WTC11 (cell line): Measurements from ENCODE around the gene SLC9B1. TPM values are rescaled to one million over a fixed set of nuclear protein-coding genes. Genes with fewer than 3 reads are reported as not detected.

ENCODE experiments used
- ATAC-seq: fragments of 200-7000 bp; cut with Tn5 transposase; 2 replicates; pipeline ENCODE4 v1.10.0; 2021; ENCODE audit warnings: mild to moderate bottlenecking, moderate library complexity
- Bru-seq: library from RNA; stranded (reverse); fragments of 400-500 nt; gene quantifications from one replicate; lab custom pipeline; 2021; lab: Mats Ljungman, UMichigan
- CTCF ChIA-PET: fragments of 300-600 bp; sonication (Branson Sonifier 250); formaldehyde crosslinking; loops from one replicate; lab custom pipeline; 2021; ENCODE audit warnings: antibody characterized with exemption; lab: Charles Lee
- POLR2A ChIA-PET: fragments of 350-600 bp; sonication (Branson Sonifier 250); formaldehyde crosslinking; loops from one replicate; lab custom pipeline; 2021; ENCODE audit warnings: antibody characterized with exemption; lab: Charles Lee
- DNase-seq: peaks from one replicate; pipeline ENCODE4 v3.0.0; 2021; ENCODE audit warnings: low spot score
- H3K27ac Mint-ChIP-seq: 2 replicates; pipeline ENCODE4 v1.8.0; 2021; ENCODE audit warnings: mixed read lengths
- H3K27me3 Mint-ChIP-seq: 2 replicates; pipeline ENCODE4 v1.8.0; 2021; ENCODE audit warnings: low read depth, mild to moderate bottlenecking, moderate library complexity, mixed read lengths
- H3K36me3 Mint-ChIP-seq: 2 replicates; pipeline ENCODE4 v1.8.0; 2021; ENCODE audit warnings: mixed read lengths
- H3K4me1 Mint-ChIP-seq: 2 replicates; pipeline ENCODE4 v1.8.0; 2022; ENCODE audit warnings: mixed read lengths
- H3K4me3 Mint-ChIP-seq: 2 replicates; pipeline ENCODE4 v1.8.0; 2021; ENCODE audit warnings: mild to moderate bottlenecking, moderate library complexity, mixed read lengths
- H3K9me3 Mint-ChIP-seq: 2 replicates; pipeline ENCODE4 v1.8.0; 2021; ENCODE audit warnings: mixed read lengths
- CREB1 ChIP-seq: sonication (generic); formaldehyde crosslinking; IDR thresholded peaks from 2 replicates; pipeline ENCODE4 v1.8.0; 2023; ENCODE audit warnings: mild to moderate bottlenecking, missing genetic modification reagents
- ELF4 ChIP-seq: sonication (generic); formaldehyde crosslinking; IDR thresholded peaks from 2 replicates; pipeline ENCODE4 v1.8.1; 2022; ENCODE audit warnings: low read depth, mild to moderate bottlenecking, moderate library complexity, missing genetic modification reagents
- ETV6 ChIP-seq: sonication (generic); formaldehyde crosslinking; IDR thresholded peaks from 2 replicates; pipeline ENCODE4 v1.8.1; 2022; ENCODE audit warnings: mild to moderate bottlenecking, missing genetic modification reagents
- GRHL2 ChIP-seq: fragments of 250-450 bp; sonication (Bioruptor Pico); IDR thresholded peaks from 2 replicates; pipeline ENCODE4 v1.8.0; 2022; ENCODE audit warnings: mild to moderate bottlenecking, moderate library complexity; ENCODE audit not compliant: insufficient replicate concordance, severe bottlenecking
- HMGA2 ChIP-seq: fragments of 250-450 bp; sonication (Bioruptor Pico); IDR thresholded peaks from 2 replicates; pipeline ENCODE4 v1.4.0; 2021; ENCODE audit warnings: mild to moderate bottlenecking, moderate library complexity
- JAZF1 ChIP-seq: fragments of 250-450 bp; sonication (Bioruptor Pico); IDR thresholded peaks from 2 replicates; pipeline ENCODE4 v1.9.0; 2021; ENCODE audit warnings: moderate library complexity, mild to moderate bottlenecking, inconsistent platforms
- MYBL2 ChIP-seq: sonication (generic); formaldehyde crosslinking; IDR thresholded peaks from 2 replicates; pipeline ENCODE4 v1.8.1; 2023; ENCODE audit warnings: mild to moderate bottlenecking, moderate library complexity, missing genetic modification reagents
- NFATC4 ChIP-seq: fragments of 250-450 bp; sonication (Bioruptor Pico); IDR thresholded peaks from 2 replicates; pipeline ENCODE4 v1.9.0; 2021; ENCODE audit warnings: mild to moderate bottlenecking
- NR3C1 ChIP-seq: sonication (generic); formaldehyde crosslinking; conservative IDR thresholded peaks from 2 replicates; pipeline ENCODE4 v1.8.1; 2023; ENCODE audit warnings: low read depth, mild to moderate bottlenecking, missing genetic modification reagents
- RORB ChIP-seq: fragments of 250-450 bp; sonication (Bioruptor Pico); IDR thresholded peaks from 2 replicates; pipeline ENCODE4 v1.9.0; 2021; ENCODE audit warnings: mild to moderate bottlenecking
- SP1 ChIP-seq: sonication (generic); formaldehyde crosslinking; conservative IDR thresholded peaks from 2 replicates; pipeline ENCODE4 v1.8.1; 2022; ENCODE audit warnings: missing genetic modification reagents
- ZNF121 ChIP-seq: sonication (generic); formaldehyde crosslinking; IDR thresholded peaks from 2 replicates; pipeline ENCODE4 v1.8.0; 2023; ENCODE audit warnings: missing genetic modification reagents
- ZNF219 ChIP-seq: sonication (generic); formaldehyde crosslinking; IDR thresholded peaks from 2 replicates; pipeline ENCODE4 v1.8.0; 2023; ENCODE audit warnings: missing genetic modification reagents, mild to moderate bottlenecking, borderline replicate concordance
- long read RNA-seq, 3 experiments: library from RNA in 1 of 3; library from capped mRNA in 1 of 3; library from polyadenylated mRNA in 1 of 3; unstranded in 2 of 3; stranded (forward) in 1 of 3; transcript quantifications; one replicate each; pipeline ENCODE4 v2.0.0, GENCODE V29; 2021
- total RNA-seq: library from RNA; stranded (reverse); gene quantifications from 3 replicates; pipeline ENCODE4 v1.2.3, GENCODE V29; 2021
- TF ChIP-seq, protein P1 (sequence below): sonication (generic); formaldehyde crosslinking; IDR thresholded peaks from 2 replicates; pipeline ENCODE4 v1.8.1; 2023; ENCODE audit warnings: mild to moderate bottlenecking, missing genetic modification reagents, moderate library complexity
- TF ChIP-seq, protein P2 (sequence below): sonication (generic); formaldehyde crosslinking; conservative IDR thresholded peaks from 2 replicates; pipeline ENCODE4 v1.8.1; 2022; ENCODE audit warnings: mild to moderate bottlenecking, missing genetic modification reagents
- TF ChIP-seq, protein P3 (sequence below): fragments of 250-450 bp; sonication (Bioruptor Pico); IDR thresholded peaks from 2 replicates; pipeline ENCODE4 v2.1.2; 2022; ENCODE audit warnings: mild to moderate bottlenecking, moderate library complexity
- TF ChIP-seq, protein P4 (sequence below): sonication (generic); formaldehyde crosslinking; IDR thresholded peaks from 2 replicates; pipeline ENCODE4 v1.8.1; 2023; ENCODE audit warnings: mild to moderate bottlenecking, missing genetic modification reagents
- TF ChIP-seq, protein P5 (sequence below): fragments of 250-450 bp; sonication (Bioruptor Pico); IDR thresholded peaks from 2 replicates; pipeline ENCODE4 v1.9.0; 2021; ENCODE audit warnings: mild to moderate bottlenecking
- TF ChIP-seq, protein P6 (sequence below): sonication (generic); formaldehyde crosslinking; IDR thresholded peaks from 2 replicates; pipeline ENCODE4 v1.8.0; 2022; ENCODE audit warnings: missing genetic modification reagents
- TF ChIP-seq, protein P7 (sequence below): fragments of 250-450 bp; sonication (Bioruptor Pico); IDR thresholded peaks from 2 replicates; pipeline ENCODE4 v1.9.0; 2021; ENCODE audit warnings: mild to moderate bottlenecking

SLC9B1 gene, protein sequence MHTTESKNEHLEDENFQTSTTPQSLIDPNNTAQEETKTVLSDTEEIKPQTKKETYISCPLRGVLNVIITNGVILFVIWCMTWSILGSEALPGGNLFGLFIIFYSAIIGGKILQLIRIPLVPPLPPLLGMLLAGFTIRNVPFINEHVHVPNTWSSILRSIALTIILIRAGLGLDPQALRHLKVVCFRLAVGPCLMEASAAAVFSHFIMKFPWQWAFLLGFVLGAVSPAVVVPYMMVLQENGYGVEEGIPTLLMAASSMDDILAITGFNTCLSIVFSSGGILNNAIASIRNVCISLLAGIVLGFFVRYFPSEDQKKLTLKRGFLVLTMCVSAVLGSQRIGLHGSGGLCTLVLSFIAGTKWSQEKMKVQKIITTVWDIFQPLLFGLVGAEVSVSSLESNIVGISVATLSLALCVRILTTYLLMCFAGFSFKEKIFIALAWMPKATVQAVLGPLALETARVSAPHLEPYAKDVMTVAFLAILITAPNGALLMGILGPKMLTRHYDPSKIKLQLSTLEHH
- total RNA-seq = 0.34 to 1.4 TPM (median 0.59 TPM) in 3 replicates
- percentile 34 among the genes with signal in this experiment for Bru-seq, nascent RNA
- long read RNA-seq, experiment 1, partial matches to known transcripts = 1 of 3 reads
- long read RNA-seq, experiment 1, other reads (novel, unspliced or antisense) = 2 of 3 reads
- long read RNA-seq, experiment 2, partial matches to known transcripts = 0 of 1 reads
- long read RNA-seq, experiment 2, other reads (novel, unspliced or antisense) = 1 of 1 reads
- long read RNA-seq, experiment 3, partial matches to known transcripts = 0 of 1 reads
- long read RNA-seq, experiment 3, other reads (novel, unspliced or antisense) = 1 of 1 reads

DNA sequence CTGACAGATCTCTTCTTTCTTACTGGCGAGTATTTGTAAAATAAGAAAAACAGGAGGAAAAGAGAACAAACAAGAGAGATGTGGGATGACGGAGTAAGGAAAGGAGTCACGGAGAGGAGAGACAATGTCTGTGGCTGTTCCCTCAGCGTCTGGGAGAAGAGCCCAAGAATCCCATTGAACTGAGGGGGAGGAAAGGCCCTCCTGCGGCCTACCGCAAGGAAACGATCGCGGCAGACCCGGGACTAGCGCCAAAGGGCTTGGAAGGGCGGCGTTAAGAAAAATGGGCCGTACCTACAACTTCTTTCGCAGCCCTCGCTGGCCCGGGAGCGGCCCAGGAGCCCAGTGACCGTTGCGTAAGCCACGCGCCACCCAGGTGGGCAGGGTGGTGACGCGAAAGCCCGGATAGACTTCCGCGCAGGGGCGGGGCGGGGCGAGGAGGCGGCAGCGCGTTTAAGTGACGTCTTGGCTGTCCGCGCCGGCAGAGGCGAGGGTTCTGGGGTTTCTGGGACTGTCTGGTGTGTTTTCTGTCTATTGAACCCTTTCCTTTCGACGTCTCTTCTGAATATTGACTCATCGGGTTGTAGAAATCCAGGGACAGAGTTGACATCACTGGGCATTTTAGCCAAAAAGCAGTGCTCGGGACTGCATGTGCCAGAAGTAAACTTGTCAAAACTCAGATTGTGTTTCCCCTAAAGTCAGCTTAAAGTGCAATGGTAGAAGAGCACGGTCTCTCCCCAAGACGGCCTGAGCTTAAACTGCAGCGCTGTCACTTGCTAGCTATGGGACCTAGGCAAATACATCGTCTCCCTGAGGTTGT is at the start of gene SLC9B1:
SLC9B1 (minus strand) TSS at position 398 of the 817 bp plus-strand sequence. CDS start 27,994 bp downstream, outside the sequence.
- CTCF ChIA-PET = interaction anchor here (0.9 to 1.0 kb wide), 3 partner anchors 13 to 57 kb away, joined by 3 to 8 read pairs (median 3); partner anchors contain the start of gene SLC9B2
- no peak for TF ChIP-seq JAZF1 (CRISPR knock-in tag)
- TF ChIP-seq NFATC4 (CRISPR knock-in tag) = no peak
- peak; percentile 27; the same call in 1 of the 2 replicates for TF ChIP-seq ELF4
- no peak for TF ChIP-seq ZNF219
- no peak for TF ChIP-seq GRHL2 (CRISPR knock-in tag)
- TF ChIP-seq, protein P1, sequence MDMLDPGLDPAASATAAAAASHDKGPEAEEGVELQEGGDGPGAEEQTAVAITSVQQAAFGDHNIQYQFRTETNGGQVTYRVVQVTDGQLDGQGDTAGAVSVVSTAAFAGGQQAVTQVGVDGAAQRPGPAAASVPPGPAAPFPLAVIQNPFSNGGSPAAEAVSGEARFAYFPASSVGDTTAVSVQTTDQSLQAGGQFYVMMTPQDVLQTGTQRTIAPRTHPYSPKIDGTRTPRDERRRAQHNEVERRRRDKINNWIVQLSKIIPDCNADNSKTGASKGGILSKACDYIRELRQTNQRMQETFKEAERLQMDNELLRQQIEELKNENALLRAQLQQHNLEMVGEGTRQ (CRISPR knock-in tag) = no peak
- TF ChIP-seq, protein P2, sequence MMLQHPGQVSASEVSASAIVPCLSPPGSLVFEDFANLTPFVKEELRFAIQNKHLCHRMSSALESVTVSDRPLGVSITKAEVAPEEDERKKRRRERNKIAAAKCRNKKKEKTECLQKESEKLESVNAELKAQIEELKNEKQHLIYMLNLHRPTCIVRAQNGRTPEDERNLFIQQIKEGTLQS (CRISPR knock-in tag) = peak; percentile 56; the same call in 1 of the 2 replicates
- TF ChIP-seq, protein P3, sequence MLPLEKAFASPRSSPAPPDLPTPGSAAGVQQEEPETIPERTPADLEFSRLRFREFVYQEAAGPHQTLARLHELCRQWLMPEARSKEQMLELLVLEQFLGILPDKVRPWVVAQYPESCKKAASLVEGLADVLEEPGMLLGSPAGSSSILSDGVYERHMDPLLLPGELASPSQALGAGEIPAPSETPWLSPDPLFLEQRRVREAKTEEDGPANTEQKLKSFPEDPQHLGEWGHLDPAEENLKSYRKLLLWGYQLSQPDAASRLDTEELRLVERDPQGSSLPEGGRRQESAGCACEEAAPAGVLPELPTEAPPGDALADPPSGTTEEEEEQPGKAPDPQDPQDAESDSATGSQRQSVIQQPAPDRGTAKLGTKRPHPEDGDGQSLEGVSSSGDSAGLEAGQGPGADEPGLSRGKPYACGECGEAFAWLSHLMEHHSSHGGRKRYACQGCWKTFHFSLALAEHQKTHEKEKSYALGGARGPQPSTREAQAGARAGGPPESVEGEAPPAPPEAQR = no peak
- peak; percentile 90 for TF ChIP-seq MYBL2 (CRISPR knock-in tag)
- TF ChIP-seq, protein P4, sequence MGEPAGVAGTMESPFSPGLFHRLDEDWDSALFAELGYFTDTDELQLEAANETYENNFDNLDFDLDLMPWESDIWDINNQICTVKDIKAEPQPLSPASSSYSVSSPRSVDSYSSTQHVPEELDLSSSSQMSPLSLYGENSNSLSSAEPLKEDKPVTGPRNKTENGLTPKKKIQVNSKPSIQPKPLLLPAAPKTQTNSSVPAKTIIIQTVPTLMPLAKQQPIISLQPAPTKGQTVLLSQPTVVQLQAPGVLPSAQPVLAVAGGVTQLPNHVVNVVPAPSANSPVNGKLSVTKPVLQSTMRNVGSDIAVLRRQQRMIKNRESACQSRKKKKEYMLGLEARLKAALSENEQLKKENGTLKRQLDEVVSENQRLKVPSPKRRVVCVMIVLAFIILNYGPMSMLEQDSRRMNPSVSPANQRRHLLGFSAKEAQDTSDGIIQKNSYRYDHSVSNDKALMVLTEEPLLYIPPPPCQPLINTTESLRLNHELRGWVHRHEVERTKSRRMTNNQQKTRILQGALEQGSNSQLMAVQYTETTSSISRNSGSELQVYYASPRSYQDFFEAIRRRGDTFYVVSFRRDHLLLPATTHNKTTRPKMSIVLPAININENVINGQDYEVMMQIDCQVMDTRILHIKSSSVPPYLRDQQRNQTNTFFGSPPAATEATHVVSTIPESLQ (CRISPR knock-in tag) = no peak
- TF ChIP-seq CREB1 = peak; percentile 91
- TF ChIP-seq, protein P5, sequence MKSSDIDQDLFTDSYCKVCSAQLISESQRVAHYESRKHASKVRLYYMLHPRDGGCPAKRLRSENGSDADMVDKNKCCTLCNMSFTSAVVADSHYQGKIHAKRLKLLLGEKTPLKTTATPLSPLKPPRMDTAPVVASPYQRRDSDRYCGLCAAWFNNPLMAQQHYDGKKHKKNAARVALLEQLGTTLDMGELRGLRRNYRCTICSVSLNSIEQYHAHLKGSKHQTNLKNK (CRISPR knock-in tag) = no peak
- TF ChIP-seq, protein P6, sequence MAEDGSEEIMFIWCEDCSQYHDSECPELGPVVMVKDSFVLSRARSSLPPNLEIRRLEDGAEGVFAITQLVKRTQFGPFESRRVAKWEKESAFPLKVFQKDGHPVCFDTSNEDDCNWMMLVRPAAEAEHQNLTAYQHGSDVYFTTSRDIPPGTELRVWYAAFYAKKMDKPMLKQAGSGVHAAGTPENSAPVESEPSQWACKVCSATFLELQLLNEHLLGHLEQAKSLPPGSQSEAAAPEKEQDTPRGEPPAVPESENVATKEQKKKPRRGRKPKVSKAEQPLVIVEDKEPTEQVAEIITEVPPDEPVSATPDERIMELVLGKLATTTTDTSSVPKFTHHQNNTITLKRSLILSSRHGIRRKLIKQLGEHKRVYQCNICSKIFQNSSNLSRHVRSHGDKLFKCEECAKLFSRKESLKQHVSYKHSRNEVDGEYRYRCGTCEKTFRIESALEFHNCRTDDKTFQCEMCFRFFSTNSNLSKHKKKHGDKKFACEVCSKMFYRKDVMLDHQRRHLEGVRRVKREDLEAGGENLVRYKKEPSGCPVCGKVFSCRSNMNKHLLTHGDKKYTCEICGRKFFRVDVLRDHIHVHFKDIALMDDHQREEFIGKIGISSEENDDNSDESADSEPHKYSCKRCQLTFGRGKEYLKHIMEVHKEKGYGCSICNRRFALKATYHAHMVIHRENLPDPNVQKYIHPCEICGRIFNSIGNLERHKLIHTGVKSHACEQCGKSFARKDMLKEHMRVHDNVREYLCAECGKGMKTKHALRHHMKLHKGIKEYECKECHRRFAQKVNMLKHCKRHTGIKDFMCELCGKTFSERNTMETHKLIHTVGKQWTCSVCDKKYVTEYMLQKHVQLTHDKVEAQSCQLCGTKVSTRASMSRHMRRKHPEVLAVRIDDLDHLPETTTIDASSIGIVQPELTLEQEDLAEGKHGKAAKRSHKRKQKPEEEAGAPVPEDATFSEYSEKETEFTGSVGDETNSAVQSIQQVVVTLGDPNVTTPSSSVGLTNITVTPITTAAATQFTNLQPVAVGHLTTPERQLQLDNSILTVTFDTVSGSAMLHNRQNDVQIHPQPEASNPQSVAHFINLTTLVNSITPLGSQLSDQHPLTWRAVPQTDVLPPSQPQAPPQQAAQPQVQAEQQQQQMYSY (CRISPR knock-in tag) = no peak
- TF ChIP-seq ZNF121 (CRISPR knock-in tag) = no peak
- peak; percentile 97 for TF ChIP-seq SP1 (CRISPR knock-in tag)
- TF ChIP-seq RORB (CRISPR knock-in tag) = no peak
- TF ChIP-seq, protein P7, sequence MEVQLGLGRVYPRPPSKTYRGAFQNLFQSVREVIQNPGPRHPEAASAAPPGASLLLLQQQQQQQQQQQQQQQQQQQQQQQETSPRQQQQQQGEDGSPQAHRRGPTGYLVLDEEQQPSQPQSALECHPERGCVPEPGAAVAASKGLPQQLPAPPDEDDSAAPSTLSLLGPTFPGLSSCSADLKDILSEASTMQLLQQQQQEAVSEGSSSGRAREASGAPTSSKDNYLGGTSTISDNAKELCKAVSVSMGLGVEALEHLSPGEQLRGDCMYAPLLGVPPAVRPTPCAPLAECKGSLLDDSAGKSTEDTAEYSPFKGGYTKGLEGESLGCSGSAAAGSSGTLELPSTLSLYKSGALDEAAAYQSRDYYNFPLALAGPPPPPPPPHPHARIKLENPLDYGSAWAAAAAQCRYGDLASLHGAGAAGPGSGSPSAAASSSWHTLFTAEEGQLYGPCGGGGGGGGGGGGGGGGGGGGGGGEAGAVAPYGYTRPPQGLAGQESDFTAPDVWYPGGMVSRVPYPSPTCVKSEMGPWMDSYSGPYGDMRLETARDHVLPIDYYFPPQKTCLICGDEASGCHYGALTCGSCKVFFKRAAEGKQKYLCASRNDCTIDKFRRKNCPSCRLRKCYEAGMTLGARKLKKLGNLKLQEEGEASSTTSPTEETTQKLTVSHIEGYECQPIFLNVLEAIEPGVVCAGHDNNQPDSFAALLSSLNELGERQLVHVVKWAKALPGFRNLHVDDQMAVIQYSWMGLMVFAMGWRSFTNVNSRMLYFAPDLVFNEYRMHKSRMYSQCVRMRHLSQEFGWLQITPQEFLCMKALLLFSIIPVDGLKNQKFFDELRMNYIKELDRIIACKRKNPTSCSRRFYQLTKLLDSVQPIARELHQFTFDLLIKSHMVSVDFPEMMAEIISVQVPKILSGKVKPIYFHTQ = no peak
- TF ChIP-seq NR3C1 (CRISPR knock-in tag) = no peak
- no peak for TF ChIP-seq HMGA2 (CRISPR knock-in tag)
- TF ChIP-seq ETV6 (CRISPR knock-in tag) = peak; percentile 93

More for the DNA sequence above, at the start of gene SLC9B1:
- H3K27me3 Mint-ChIP-seq = peaks cover 7% of the 10 kb centered on the region
- peak within 1 kb of the TSS; percentile 88 for H3K4me3 Mint-ChIP-seq
- ATAC-seq = peak; percentile 98
- H3K9me3 Mint-ChIP-seq = peaks cover 6% of the 10 kb centered on the region; the same call in 1 of the 2 replicates
- peak within 1 kb of the TSS; percentile 98 for H3K27ac Mint-ChIP-seq
- peaks cover 2% of the 10 kb centered on the region; the same call in 1 of the 2 replicates for H3K36me3 Mint-ChIP-seq
- POLR2A ChIA-PET = interaction anchor here (0.9 kb wide), 1 partner anchor 192 kb away, joined by 4 read pairs; the partner anchor contains the start of gene UBE2D3
- peak; percentile 95 for DNase-seq
- H3K4me1 Mint-ChIP-seq = peaks cover 7% of the 10 kb centered on the region
